GM12891 (cell line): ENCODE data around the gene CLCN2.

Experiments used
- POLR2A ChIP-seq: IDR thresholded peaks from 2 replicates; pipeline ENCODE4 v1.6.1; 2011; ENCODE audit warnings: low read depth, low read length, control low read depth
- POLR2AphosphoS5 ChIP-seq: IDR thresholded peaks from 2 replicates; pipeline ENCODE4 v1.6.1; 2011; ENCODE audit warnings: low read depth, low read length, control low read depth
- POU2F2 ChIP-seq: IDR thresholded peaks from 2 replicates; pipeline ENCODE4 v1.6.1; 2011; ENCODE audit warnings: low read depth, mild to moderate bottlenecking, control low read depth, low read length, moderate library complexity
- TAF1 ChIP-seq: IDR thresholded peaks from 2 replicates; pipeline ENCODE4 v1.6.1; 2011; ENCODE audit warnings: low read depth, low read length, control low read depth

DNA sequence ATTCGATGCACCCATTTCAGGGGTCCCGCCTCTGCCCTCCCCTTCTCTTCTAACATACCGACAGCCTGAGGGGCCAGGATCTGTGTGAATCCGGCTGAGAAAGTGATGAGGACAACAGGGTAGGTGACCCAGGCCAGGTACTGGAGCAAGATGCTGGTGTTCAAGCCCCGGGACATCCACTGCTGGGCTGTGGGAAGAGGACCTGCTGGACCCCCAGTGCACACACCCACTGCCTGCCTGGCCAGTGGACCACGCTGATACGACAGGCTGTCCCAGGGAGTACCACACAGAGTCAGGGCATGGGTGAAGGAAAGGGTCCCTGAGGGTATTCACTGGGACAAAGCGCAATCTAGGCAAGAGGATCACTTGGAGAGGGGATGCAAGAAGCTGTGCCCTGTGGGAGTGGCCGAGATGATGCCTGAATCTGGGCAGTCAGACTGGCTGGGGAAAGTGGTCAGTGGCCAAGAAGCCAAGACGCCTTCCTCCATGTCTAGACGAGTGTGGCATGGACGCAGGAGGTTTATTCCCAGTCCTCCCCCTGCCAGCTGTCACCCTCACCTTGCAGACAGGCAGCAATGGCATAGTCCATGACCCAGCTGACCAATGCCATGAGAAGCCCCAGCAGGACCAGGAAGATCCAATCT, 3.2 kb downstream of the CLCN2 start:
- TF ChIP-seq POLR2AphosphoS5, result no peak
- no peak for TF ChIP-seq POLR2A
- TF ChIP-seq TAF1, result no peak
- TF ChIP-seq POU2F2, result no peak
